ENCODE data around the gene HSH2D. TPM values are rescaled to one million over a fixed set of nuclear protein-coding genes. Genes with fewer than 3 reads are reported as not detected.

Gene HSH2D
- total and polyA plus RNA-seq, 12 donors = 0.21 to 4.7 (median 0.97) TPM; not detected in 1

DNA sequence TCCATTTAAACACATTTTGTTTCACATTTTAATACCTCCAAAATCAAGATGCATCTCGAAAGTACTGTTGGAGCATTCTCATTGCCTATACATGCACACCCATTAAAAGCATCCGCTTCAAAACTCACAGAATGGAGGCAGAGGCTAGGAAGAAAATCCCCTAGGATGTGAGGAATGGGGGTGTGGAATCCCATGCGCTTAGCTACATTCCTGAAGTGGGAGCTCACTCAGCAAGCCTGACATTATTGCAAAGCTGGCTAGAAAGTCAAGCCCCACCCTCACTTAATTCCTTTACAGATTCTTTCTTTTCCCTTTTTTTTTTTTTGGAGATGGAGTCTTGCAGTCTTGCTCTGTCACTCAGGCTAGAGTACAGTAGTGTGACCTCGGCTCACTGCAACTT is 37.1 kb downstream of the HSH2D start:
- H3K27ac ChIP-seq = no peak overlapping the region
- intact Hi-C loops (cut with DNase I) = loop anchor here (5.0 kb wide), 3 partner anchors 138 to 553 kb away; no protein-coding TSS in a partner anchor
- WGBS, 4 donors = 47 to 57% (median 50%) methylated on average over 4 of the region's 4 CpGs
- H3K9me3 ChIP-seq (replicated peaks in 1 of 3) = no peaks in the 10 kb centered on the region
- no peaks in the 10 kb centered on the region for H3K27me3 ChIP-seq
- DNase-seq = no peak
- H3K4me1 ChIP-seq (replicated peaks in 1 of 2) = no peaks in the 10 kb centered on the region
- TF ChIP-seq, protein P1, sequence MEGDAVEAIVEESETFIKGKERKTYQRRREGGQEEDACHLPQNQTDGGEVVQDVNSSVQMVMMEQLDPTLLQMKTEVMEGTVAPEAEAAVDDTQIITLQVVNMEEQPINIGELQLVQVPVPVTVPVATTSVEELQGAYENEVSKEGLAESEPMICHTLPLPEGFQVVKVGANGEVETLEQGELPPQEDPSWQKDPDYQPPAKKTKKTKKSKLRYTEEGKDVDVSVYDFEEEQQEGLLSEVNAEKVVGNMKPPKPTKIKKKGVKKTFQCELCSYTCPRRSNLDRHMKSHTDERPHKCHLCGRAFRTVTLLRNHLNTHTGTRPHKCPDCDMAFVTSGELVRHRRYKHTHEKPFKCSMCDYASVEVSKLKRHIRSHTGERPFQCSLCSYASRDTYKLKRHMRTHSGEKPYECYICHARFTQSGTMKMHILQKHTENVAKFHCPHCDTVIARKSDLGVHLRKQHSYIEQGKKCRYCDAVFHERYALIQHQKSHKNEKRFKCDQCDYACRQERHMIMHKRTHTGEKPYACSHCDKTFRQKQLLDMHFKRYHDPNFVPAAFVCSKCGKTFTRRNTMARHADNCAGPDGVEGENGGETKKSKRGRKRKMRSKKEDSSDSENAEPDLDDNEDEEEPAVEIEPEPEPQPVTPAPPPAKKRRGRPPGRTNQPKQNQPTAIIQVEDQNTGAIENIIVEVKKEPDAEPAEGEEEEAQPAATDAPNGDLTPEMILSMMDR (IDR thresholded peaks at IDR 0.05) = no peak
- no peak for TF ChIP-seq POLR2A (IDR thresholded peaks at IDR 0.05)
- H3K4me3 ChIP-seq = no peak overlapping the region
- H3K36me3 ChIP-seq (replicated peaks in 1 of 2) = no peaks in the 10 kb centered on the region

- intact Hi-C loops (cut with DNase I) = loop anchor here (5.0 kb wide), 3 partner anchors 142 to 557 kb away; no protein-coding TSS in a partner anchor
- peak overlapping the region in 2 of 4 donors; percentile 83 to 93 for H3K4me3 ChIP-seq
These were observed 41.2 kb downstream of the HSH2D start for GRCh38 chr19:16184665-16185122.

DNA sequence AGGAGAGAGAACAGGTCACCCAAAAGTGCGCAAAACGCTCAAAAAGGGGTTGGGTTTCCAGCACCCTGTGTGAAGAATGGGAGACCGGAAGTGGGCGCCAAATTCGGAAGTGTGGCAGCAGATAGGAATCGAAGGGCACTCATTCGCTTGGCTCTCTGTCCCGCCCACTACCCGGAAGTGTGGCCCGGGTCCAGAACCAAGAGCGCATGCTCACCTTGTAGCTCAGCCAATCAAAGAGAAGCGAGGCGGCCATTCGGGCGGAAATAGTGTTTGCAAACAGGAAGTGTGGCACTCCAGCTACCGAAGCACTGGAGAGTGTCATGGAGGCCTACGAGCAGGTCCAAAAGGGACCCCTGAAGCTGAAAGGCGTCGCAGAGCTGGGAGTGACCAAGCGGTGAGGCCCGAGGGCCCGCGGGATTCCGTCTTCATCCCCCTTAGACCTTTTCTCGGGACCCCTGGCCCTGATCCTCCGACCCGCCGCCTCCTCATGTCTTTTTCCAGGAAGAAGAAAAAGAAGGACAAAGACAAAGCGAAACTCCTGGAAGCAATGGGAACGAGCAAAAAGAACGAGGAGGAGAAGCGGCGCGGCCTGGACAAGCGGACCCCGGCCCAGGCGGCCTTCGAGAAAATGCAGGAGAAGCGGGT is 41.8 kb downstream of the HSH2D start, which contains the start of gene FAM32A:
Gene FAM32A (plus strand): TSS at position 288 of the 645 bp plus-strand sequence. CDS start 33 bp downstream, at position 321.
- peaks cover 0 to 16% of the 10 kb centered on the region in 2 donors for H3K4me1 ChIP-seq (replicated peaks in 1 of 2)
- TF ChIP-seq, protein P1 (IDR thresholded peaks at IDR 0.05) = peak in 5 of 6 experiments; percentile 6 to 47 (median 26)
- TF ChIP-seq POLR2A (IDR thresholded peaks at IDR 0.05) = peak; percentile 46 to 89
- H3K9me3 ChIP-seq (replicated peaks in 1 of 3) = no peaks in the 10 kb centered on the region
- H3K4me3 ChIP-seq = peak within 1 kb of the TSS; percentile 59 to 93 (median 83)
- H3K27me3 ChIP-seq = no peaks in the 10 kb centered on the region
- intact Hi-C loops (cut with DNase I) = no loop called here
- peaks cover 0 to 11% of the 10 kb centered on the region in 2 donors for H3K36me3 ChIP-seq (replicated peaks in 1 of 2)
- WGBS, 4 donors = 0 to 1% (median 0%) methylated on average over 37 to 39 of the region's 39 CpGs
- peak; percentile 98 to 100 (median 99) for DNase-seq
- peak within 1 kb of the TSS; percentile 54 to 90 (median 58) for H3K27ac ChIP-seq

More at GRCh38 chr19:16184665-16185122, 41.2 kb downstream of the HSH2D start:
- TF ChIP-seq, protein P1 (IDR thresholded peaks at IDR 0.05) = no peak
- TF ChIP-seq POLR2A (IDR thresholded peaks at IDR 0.05) = no peak
- H3K27ac ChIP-seq = no peak overlapping the region
- H3K4me1 ChIP-seq (replicated peaks in 1 of 2) = peaks cover 0 to 16% of the 10 kb centered on the region in 2 donors
- H3K9me3 ChIP-seq (replicated peaks in 1 of 3) = no peaks in the 10 kb centered on the region
- 35 to 43% (median 41%) methylated on average over 13 to 18 of the region's 18 CpGs for WGBS, 4 donors
- no peak for DNase-seq
- peaks cover 0 to 6% of the 10 kb centered on the region in 2 donors for H3K36me3 ChIP-seq (replicated peaks in 1 of 2)
- H3K27me3 ChIP-seq = no peaks in the 10 kb centered on the region

- no peak for TF ChIP-seq POLR2A (IDR thresholded peaks at IDR 0.05)
- TF ChIP-seq, protein P1 (IDR thresholded peaks at IDR 0.05) = peak in 1 of 6 experiments; percentile 17
- DNase-seq = peak in 2 of 7 donors; percentile 28 to 31
- Histone ChIP-seq H3K27ac (peak overlapping the region; percentile 54 to 90 (median 58)), H3K27me3 (no peaks in the 10 kb centered on the region), H3K36me3 (replicated peaks in 1 of 2) (peaks cover 0 to 16% of the 10 kb centered on the region in 2 donors), H3K4me1 (replicated peaks in 1 of 2) (peaks cover 0 to 16% of the 10 kb centered on the region in 2 donors), H3K9me3 (replicated peaks in 1 of 3) (no peaks in the 10 kb centered on the region), H3K4me3 (peak overlapping the region; percentile 59 to 93 (median 83))
- intact Hi-C loops (cut with DNase I) = no loop called here
- WGBS, 4 donors = 0 to 1% (median 1%) methylated on average over 20 of the region's 20 CpGs
These were observed 42.3 kb downstream of the HSH2D start for GRCh38 chr19:16185768-16186123.
